ENCODE results near the gene NACA2.

DNA sequence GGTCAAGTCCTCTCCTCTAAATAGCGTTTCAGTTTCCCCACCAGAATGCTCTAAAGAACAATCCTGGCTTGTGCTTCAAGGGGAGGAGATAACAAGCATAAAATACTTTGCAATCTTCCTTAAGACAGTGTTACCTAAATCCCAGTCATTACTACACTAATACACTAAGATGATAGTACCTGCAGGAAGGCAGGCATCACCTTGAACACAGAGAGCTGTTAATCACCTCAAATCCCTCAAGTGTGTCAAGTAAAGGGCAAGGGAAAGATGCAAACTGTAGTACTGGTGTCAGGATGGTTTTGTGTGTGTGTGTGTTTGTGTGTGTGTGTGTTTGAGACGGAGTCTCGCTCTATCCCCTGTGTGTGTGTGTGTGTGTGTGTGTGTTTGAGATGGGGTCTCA, 36.8 kb downstream of the NACA2 start:
- TF ChIP-seq, protein P1, sequence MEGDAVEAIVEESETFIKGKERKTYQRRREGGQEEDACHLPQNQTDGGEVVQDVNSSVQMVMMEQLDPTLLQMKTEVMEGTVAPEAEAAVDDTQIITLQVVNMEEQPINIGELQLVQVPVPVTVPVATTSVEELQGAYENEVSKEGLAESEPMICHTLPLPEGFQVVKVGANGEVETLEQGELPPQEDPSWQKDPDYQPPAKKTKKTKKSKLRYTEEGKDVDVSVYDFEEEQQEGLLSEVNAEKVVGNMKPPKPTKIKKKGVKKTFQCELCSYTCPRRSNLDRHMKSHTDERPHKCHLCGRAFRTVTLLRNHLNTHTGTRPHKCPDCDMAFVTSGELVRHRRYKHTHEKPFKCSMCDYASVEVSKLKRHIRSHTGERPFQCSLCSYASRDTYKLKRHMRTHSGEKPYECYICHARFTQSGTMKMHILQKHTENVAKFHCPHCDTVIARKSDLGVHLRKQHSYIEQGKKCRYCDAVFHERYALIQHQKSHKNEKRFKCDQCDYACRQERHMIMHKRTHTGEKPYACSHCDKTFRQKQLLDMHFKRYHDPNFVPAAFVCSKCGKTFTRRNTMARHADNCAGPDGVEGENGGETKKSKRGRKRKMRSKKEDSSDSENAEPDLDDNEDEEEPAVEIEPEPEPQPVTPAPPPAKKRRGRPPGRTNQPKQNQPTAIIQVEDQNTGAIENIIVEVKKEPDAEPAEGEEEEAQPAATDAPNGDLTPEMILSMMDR (conservative IDR thresholded peaks at IDR 0.05; ENCODE audit: low read depth, low read length): no peak
- TF ChIP-seq EZH2phosphoT487 (IDR thresholded peaks at IDR 0.05; ENCODE audit: borderline replicate concordance, low read length) (no peak), EZH2 (IDR thresholded peaks at IDR 0.05; ENCODE audit: low read length, unreplicated experiment) (no peak)
